Ovary (tissue), 3 donors: ENCODE results near the gene ADNP.

Experiments
- CTCF ChIP-seq, 3 donors: fragments of 450-650 bp in 2 of 3; fragments of 200-600 bp in 1 of 3; IDR thresholded peaks; one replicate each; pipeline versions ENCODE4 v1.5.1 to v1.8.0; 2016 to 2022; ENCODE audit warnings: antibody characterized with exemption in 3 of 3, mild to moderate bottlenecking in 1 of 3
- POLR2A ChIP-seq: fragments of 450-650 bp; IDR thresholded peaks from one replicate; pipeline ENCODE4 v1.6.1; 2017; ENCODE audit warnings: antibody characterized with exemption, mild to moderate bottlenecking, moderate library complexity
- donor health status: DM: no; HTN: no; CAD: no.

DNA sequence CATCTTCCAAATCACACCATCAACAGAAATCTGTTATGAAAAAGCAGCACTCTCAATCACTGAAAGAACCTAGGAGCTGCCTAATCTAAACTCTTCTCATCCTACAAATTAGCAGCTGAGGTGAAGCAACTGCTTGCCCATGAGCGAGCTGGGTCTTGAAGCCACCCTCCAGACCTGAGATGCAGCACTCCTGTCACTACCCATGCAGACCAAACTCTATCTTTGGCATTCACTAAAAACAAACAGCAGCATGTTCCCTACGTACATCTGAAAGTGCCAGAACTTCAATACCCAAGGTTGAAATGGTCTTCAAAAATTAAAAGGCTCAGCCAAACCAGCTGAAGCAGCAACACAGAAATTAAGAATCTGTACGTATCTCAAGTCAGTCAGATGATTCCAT lies 14.3 kb downstream of the ADNP start:
- TF ChIP-seq POLR2A (no peak), CTCF (IDR thresholded peaks at IDR 0.05) (no peak)
